ENCODE data around the gene MCCC1.

DNA sequence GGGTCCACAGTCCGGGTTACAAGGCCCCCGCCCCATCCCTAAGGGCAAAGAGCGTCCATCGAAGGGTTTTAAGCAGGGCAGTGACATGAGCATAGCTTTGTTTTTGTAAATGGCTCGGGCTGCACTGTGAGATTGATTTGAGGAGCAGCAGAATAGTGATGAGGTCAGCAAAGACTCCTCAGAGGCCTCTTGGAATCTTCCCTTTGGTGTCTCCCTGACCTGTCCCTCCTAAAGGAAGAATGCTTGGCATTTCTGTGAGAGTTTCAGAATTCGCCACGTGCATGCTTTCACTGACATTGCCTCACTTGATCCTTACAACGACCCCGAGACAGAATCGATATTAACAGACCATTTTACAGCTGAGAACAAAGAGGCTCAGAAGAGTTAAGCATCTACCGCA is 42.9 kb upstream of the MCCC1 start:
- TF ChIP-seq, protein P1, sequence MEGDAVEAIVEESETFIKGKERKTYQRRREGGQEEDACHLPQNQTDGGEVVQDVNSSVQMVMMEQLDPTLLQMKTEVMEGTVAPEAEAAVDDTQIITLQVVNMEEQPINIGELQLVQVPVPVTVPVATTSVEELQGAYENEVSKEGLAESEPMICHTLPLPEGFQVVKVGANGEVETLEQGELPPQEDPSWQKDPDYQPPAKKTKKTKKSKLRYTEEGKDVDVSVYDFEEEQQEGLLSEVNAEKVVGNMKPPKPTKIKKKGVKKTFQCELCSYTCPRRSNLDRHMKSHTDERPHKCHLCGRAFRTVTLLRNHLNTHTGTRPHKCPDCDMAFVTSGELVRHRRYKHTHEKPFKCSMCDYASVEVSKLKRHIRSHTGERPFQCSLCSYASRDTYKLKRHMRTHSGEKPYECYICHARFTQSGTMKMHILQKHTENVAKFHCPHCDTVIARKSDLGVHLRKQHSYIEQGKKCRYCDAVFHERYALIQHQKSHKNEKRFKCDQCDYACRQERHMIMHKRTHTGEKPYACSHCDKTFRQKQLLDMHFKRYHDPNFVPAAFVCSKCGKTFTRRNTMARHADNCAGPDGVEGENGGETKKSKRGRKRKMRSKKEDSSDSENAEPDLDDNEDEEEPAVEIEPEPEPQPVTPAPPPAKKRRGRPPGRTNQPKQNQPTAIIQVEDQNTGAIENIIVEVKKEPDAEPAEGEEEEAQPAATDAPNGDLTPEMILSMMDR (conservative IDR thresholded peaks at IDR 0.05; ENCODE audit: low read depth, low read length): no peak
- TF ChIP-seq EZH2 (IDR thresholded peaks at IDR 0.05; ENCODE audit: borderline replicate concordance, low read depth, low read length, poor library complexity, severe bottlenecking): no peak

Measured in A673 (cell line).